ENCODE measurements around the gene ELP1.
A peak's percentile ranks its signal among the peaks of the same experiment; 100 is the strongest.
"Not testable (repeated sequence)": the region's sequence is repeated elsewhere in the genome, so short reads cannot be mapped to it uniquely, and the experiment has no call there.

Gene ELP1

DNA sequence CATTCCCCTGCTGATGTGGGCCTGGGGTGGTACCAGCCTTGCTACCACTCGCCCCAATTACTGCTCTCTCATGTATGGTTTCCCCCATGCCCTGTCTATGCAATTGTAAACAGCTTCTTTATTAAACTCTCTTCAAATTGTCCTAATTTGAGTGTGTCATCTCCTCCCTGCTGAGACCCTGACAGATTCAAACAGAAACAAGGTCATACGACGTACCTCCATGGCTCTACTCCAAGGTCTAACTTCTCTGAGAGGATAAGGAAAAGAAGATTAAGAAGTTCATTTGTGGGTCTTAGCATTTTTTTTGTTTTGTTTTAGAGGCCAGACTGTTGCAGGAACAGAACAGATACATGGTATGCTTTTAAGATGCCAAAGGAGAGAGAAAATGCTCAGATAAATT is 38.3 kb upstream of the ELP1 start:
- Histone ChIP-seq H3K4me3 (no peak overlapping the region), H3K27ac (peak overlapping the region; percentile 22 to 45)
- no peak for DNase-seq (ENCODE audit: low spot score)
- TF ChIP-seq, protein P1, sequence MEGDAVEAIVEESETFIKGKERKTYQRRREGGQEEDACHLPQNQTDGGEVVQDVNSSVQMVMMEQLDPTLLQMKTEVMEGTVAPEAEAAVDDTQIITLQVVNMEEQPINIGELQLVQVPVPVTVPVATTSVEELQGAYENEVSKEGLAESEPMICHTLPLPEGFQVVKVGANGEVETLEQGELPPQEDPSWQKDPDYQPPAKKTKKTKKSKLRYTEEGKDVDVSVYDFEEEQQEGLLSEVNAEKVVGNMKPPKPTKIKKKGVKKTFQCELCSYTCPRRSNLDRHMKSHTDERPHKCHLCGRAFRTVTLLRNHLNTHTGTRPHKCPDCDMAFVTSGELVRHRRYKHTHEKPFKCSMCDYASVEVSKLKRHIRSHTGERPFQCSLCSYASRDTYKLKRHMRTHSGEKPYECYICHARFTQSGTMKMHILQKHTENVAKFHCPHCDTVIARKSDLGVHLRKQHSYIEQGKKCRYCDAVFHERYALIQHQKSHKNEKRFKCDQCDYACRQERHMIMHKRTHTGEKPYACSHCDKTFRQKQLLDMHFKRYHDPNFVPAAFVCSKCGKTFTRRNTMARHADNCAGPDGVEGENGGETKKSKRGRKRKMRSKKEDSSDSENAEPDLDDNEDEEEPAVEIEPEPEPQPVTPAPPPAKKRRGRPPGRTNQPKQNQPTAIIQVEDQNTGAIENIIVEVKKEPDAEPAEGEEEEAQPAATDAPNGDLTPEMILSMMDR (IDR thresholded peaks at IDR 0.05) = no peak

DNA sequence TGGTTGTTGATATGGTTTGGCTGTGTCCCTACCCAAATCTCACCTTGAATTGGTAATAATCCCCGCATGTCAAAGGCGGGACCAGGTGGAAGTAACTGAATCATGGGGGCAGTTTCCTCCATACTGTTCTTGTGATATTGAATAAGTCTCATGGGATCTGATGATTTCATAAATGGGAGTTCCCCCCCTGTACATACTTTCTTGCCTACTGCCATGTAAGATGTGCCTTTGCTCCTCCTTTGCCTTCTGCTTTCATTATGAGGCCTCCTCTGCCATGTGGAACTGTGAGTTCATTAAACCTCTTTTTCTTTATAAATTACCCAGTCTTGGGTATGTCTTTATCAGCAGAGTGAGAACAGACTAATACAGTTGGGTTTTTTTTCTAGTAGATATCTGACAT is 37.5 kb upstream of the ELP1 start:
- DNase-seq (ENCODE audit: low spot score); H3K27ac ChIP-seq; H3K4me3 ChIP-seq: not testable (repeated sequence)

- no peak for DNase-seq (ENCODE audit: low spot score)
- TF ChIP-seq, protein P1 (IDR thresholded peaks at IDR 0.05) = no peak
- H3K4me3 ChIP-seq = no peak overlapping the region
- peak overlapping the region; percentile 56 to 67 for H3K27ac ChIP-seq
Observed at GRCh38 chr9:108967916-108968315, 34.0 kb upstream of the ELP1 start.

DNA sequence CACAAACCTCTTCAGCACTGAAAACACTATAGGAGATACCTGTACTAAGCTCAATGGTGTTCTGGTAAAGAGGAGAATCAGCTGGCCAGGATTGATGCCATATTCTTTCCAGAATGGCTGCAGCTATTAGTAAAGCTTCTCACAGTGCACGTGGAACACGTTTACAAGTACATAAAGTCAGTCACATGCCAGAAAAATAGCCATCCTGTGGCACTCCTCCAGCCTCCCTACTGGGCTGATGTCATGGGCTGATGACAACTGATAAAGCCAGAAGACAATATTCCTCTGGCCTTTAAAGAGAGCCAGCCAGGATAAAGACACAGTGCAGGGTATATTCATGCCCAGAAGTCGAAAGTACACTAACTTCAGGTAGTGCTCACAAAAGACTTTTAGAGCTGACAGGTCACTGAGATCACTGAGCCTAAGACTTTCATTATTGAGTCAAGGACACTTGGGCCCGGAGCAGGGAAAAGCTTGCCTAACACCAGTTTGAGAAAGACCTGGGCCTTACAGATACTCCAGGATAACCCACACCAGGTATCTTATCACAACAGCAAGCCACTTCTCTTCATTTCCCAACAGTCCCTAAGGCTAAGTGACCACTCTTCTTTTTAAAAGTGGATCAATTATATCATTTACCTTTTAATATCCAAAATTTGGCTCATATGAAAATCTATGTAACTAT is 29.7 kb upstream of the ELP1 start:
- Histone ChIP-seq H3K27ac (no peak overlapping the region), H3K4me3 (no peak overlapping the region)
- TF ChIP-seq, protein P1 (IDR thresholded peaks at IDR 0.05) = no peak
- no peak for DNase-seq (ENCODE audit: low spot score)

GRCh38 chr9:108961151-108961550 is 27.2 kb upstream of the ELP1 start:
- TF ChIP-seq, protein P1 (IDR thresholded peaks at IDR 0.05) = no peak
- Histone ChIP-seq H3K4me3 (no peak overlapping the region), H3K27ac (no peak overlapping the region)
- no peak for DNase-seq (ENCODE audit: low spot score)

DNA sequence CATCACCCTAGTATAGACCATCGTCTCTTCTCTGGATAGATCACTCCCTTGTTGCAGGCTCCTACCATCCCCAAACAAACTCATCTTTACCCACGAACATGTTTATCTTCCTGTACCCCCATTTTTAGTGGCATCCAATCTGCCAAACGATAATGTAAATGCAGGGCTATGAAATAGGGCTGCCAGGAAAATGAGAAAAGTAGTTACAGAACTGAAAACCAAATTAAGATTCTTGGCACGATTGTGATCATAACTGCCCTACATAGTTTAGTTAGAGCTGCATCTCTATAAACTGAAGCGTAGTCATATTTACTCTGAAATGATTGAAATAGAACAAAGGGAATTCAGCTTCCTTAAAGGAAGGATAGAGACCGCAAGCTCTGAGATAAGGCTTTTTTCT is 26.4 kb upstream of the ELP1 start:
- no peak for DNase-seq (ENCODE audit: low spot score)
- TF ChIP-seq, protein P1 (IDR thresholded peaks at IDR 0.05) = no peak
- no peak overlapping the region for H3K4me3 ChIP-seq
- H3K27ac ChIP-seq = no peak overlapping the region

DNA sequence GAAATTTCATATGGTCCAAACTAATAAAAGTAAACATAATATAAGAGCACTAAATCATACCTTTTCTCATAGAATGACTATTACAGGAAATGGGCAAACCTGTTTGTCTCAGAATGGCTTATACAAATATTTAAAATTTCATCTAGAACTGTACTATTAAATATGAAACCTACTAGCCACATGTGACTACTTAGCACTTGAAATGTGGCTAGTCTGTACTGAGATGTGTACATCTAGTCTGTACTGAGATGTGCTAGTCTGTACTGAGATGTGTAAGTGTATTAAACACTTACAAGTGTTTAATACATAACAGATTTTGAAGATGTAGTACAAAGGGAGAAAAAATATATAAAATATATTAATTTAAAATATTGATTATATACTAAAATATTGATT is 22.7 kb upstream of the ELP1 start:
- H3K4me3 ChIP-seq = no peak overlapping the region
- TF ChIP-seq, protein P1 (IDR thresholded peaks at IDR 0.05) = no peak
- H3K27ac ChIP-seq = no peak overlapping the region
- no peak for DNase-seq (ENCODE audit: low spot score)
